Measurements from ENCODE around the gene BNIP1.

Gene BNIP1

GRCh38 chr5:173180331-173180730 is 36.0 kb downstream of the BNIP1 start:
- no peak for DNase-seq
- CTCF ChIA-PET: no interaction called here
- H3K27ac ChIP-seq (ENCODE audit: insufficient read depth in 1 of 2, low read depth in 1 of 2, low read length in 2 of 2, poor library complexity in 1 of 2, severe bottlenecking in 2 of 2): no peak overlapping the region

GRCh38 chr5:173187054-173187743 is 42.9 kb downstream of the BNIP1 start:
- POLR2A ChIA-PET: no interaction called here
- DNase-seq: peak; percentile 20 to 42 (median 34)
- no peaks in the 10 kb centered on the region for H3K36me3 ChIP-seq (ENCODE audit: control insufficient read depth in 4 of 4, insufficient read depth in 4 of 4, low read length in 3 of 4)
- no peak overlapping the region for H3K4me3 ChIP-seq (ENCODE audit: control insufficient read depth in 1 of 7, extremely low read depth in 1 of 7, insufficient read depth in 4 of 7, low read depth in 2 of 7, low read length in 6 of 7)
- H3K9me3 ChIP-seq (ENCODE audit: control extremely low read depth in 1 of 5, control insufficient read depth in 4 of 5, insufficient read depth in 2 of 5, low read depth in 1 of 5, low read length in 4 of 5): no peaks in the 10 kb centered on the region
- CTCF ChIA-PET: interaction anchor here (0.6 to 1.4 kb wide), 3 partner anchors 14 to 208 kb away, joined by 3 read pairs; no protein-coding TSS in a partner anchor
- 94% methylated on average over 11 of the region's 11 CpGs for whole genome bisulfite sequencing (ENCODE audit: insufficient coverage)
- H3K27me3 ChIP-seq (replicated peaks in 2 of 5; ENCODE audit: control insufficient read depth in 4 of 5, insufficient read depth in 5 of 5, low read length in 4 of 5): peaks cover 0 to 2% (median 0%) of the 10 kb centered on the region in 5 experiments
- H3K4me1 ChIP-seq (ENCODE audit: control extremely low read depth in 1 of 4, control insufficient read depth in 4 of 4, insufficient read depth in 4 of 4, low read length in 3 of 4): no peaks in the 10 kb centered on the region
- H3K27ac ChIP-seq (ENCODE audit: insufficient read depth in 1 of 2, low read depth in 1 of 2, low read length in 2 of 2, poor library complexity in 1 of 2, severe bottlenecking in 2 of 2): no peak overlapping the region

More at GRCh38 chr5:173180331-173180730, 36.0 kb downstream of the BNIP1 start:
- H3K4me1 ChIP-seq (ENCODE audit: control extremely low read depth in 1 of 4, control insufficient read depth in 4 of 4, insufficient read depth in 4 of 4, low read length in 3 of 4): no peaks in the 10 kb centered on the region
- H3K27me3 ChIP-seq (replicated peaks in 2 of 5; ENCODE audit: control insufficient read depth in 4 of 5, insufficient read depth in 5 of 5, low read length in 4 of 5): peaks cover 0 to 7% (median 0%) of the 10 kb centered on the region in 5 experiments
- H3K9me3 ChIP-seq (ENCODE audit: control extremely low read depth in 1 of 5, control insufficient read depth in 4 of 5, insufficient read depth in 2 of 5, low read depth in 1 of 5, low read length in 4 of 5): peaks cover 0 to 6% (median 0%) of the 10 kb centered on the region in 5 experiments
- POLR2A ChIA-PET: interaction anchor here (0.6 kb wide), 1 partner anchor 101 kb away, joined by 3 read pairs; no protein-coding TSS in a partner anchor
- no peak overlapping the region for H3K4me3 ChIP-seq (ENCODE audit: control insufficient read depth in 1 of 7, extremely low read depth in 1 of 7, insufficient read depth in 4 of 7, low read depth in 2 of 7, low read length in 6 of 7)
- 0% methylated on average over 2 of the region's 2 CpGs for WGBS (ENCODE audit: insufficient coverage)
- H3K36me3 ChIP-seq (ENCODE audit: control insufficient read depth in 4 of 4, insufficient read depth in 4 of 4, low read length in 3 of 4): no peaks in the 10 kb centered on the region

GRCh38 chr5:173188280-173188679 is 43.9 kb downstream of the BNIP1 start:
- H3K27ac ChIP-seq (ENCODE audit: insufficient read depth in 1 of 2, low read depth in 1 of 2, low read length in 2 of 2, poor library complexity in 1 of 2, severe bottlenecking in 2 of 2): no peak overlapping the region
- ChIA-PET CTCF (no interaction called here), POLR2A (no interaction called here)
- H3K9me3 ChIP-seq (ENCODE audit: control extremely low read depth in 1 of 5, control insufficient read depth in 4 of 5, insufficient read depth in 2 of 5, low read depth in 1 of 5, low read length in 4 of 5): no peaks in the 10 kb centered on the region
- 100% methylated on average over 1 of the region's 2 CpGs for WGBS (ENCODE audit: insufficient coverage)
- no peaks in the 10 kb centered on the region for H3K4me1 ChIP-seq (ENCODE audit: control extremely low read depth in 1 of 4, control insufficient read depth in 4 of 4, insufficient read depth in 4 of 4, low read length in 3 of 4)
- H3K36me3 ChIP-seq (ENCODE audit: control insufficient read depth in 4 of 4, insufficient read depth in 4 of 4, low read length in 3 of 4): no peaks in the 10 kb centered on the region
- DNase-seq: no peak
- H3K27me3 ChIP-seq (replicated peaks in 2 of 5; ENCODE audit: control insufficient read depth in 4 of 5, insufficient read depth in 5 of 5, low read length in 4 of 5): peaks cover 0 to 2% (median 0%) of the 10 kb centered on the region in 5 experiments
- no peak overlapping the region for H3K4me3 ChIP-seq (ENCODE audit: control insufficient read depth in 1 of 7, extremely low read depth in 1 of 7, insufficient read depth in 4 of 7, low read depth in 2 of 7, low read length in 6 of 7)

- H3K27me3 ChIP-seq (replicated peaks in 2 of 5; ENCODE audit: control insufficient read depth in 4 of 5, insufficient read depth in 5 of 5, low read length in 4 of 5): peaks cover 0 to 10% (median 0%) of the 10 kb centered on the region in 5 experiments
- WGBS (ENCODE audit: insufficient coverage): 94% methylated on average over 3 of the region's 4 CpGs
- ChIA-PET CTCF (no interaction called here), POLR2A (interaction anchor here (1.2 kb wide), 1 partner anchor 27 kb away, joined by 4 read pairs; no protein-coding TSS in a partner anchor)
- DNase-seq: no peak
- no peak overlapping the region for H3K4me3 ChIP-seq (ENCODE audit: control insufficient read depth in 1 of 7, extremely low read depth in 1 of 7, insufficient read depth in 4 of 7, low read depth in 2 of 7, low read length in 6 of 7)
- H3K9me3 ChIP-seq (ENCODE audit: control extremely low read depth in 1 of 5, control insufficient read depth in 4 of 5, insufficient read depth in 2 of 5, low read depth in 1 of 5, low read length in 4 of 5): no peaks in the 10 kb centered on the region
- H3K27ac ChIP-seq (ENCODE audit: insufficient read depth in 1 of 2, low read depth in 1 of 2, low read length in 2 of 2, poor library complexity in 1 of 2, severe bottlenecking in 2 of 2): no peak overlapping the region
- H3K4me1 ChIP-seq (ENCODE audit: control extremely low read depth in 1 of 4, control insufficient read depth in 4 of 4, insufficient read depth in 4 of 4, low read length in 3 of 4): no peaks in the 10 kb centered on the region
- no peaks in the 10 kb centered on the region for H3K36me3 ChIP-seq (ENCODE audit: control insufficient read depth in 4 of 4, insufficient read depth in 4 of 4, low read length in 3 of 4)
Observed at GRCh38 chr5:173191015-173191414, 46.7 kb downstream of the BNIP1 start.

- 89% methylated on average over 8 of the region's 8 CpGs for WGBS (ENCODE audit: insufficient coverage)
- no peak for DNase-seq
- no peaks in the 10 kb centered on the region for H3K36me3 ChIP-seq (ENCODE audit: control insufficient read depth in 4 of 4, insufficient read depth in 4 of 4, low read length in 3 of 4)
- H3K4me3 ChIP-seq (ENCODE audit: control insufficient read depth in 1 of 7, extremely low read depth in 1 of 7, insufficient read depth in 4 of 7, low read depth in 2 of 7, low read length in 6 of 7): no peak overlapping the region
- H3K4me1 ChIP-seq (ENCODE audit: control extremely low read depth in 1 of 4, control insufficient read depth in 4 of 4, insufficient read depth in 4 of 4, low read length in 3 of 4): no peaks in the 10 kb centered on the region
- H3K9me3 ChIP-seq (ENCODE audit: control extremely low read depth in 1 of 5, control insufficient read depth in 4 of 5, insufficient read depth in 2 of 5, low read depth in 1 of 5, low read length in 4 of 5): no peaks in the 10 kb centered on the region
- H3K27me3 ChIP-seq (replicated peaks in 2 of 5; ENCODE audit: control insufficient read depth in 4 of 5, insufficient read depth in 5 of 5, low read length in 4 of 5): peaks cover 0 to 13% (median 0%) of the 10 kb centered on the region in 5 experiments
- POLR2A ChIA-PET: interaction anchor here (1.2 kb wide), 1 partner anchor 26 kb away, joined by 4 read pairs; no protein-coding TSS in a partner anchor
- no peak overlapping the region for H3K27ac ChIP-seq (ENCODE audit: insufficient read depth in 1 of 2, low read depth in 1 of 2, low read length in 2 of 2, poor library complexity in 1 of 2, severe bottlenecking in 2 of 2)
- CTCF ChIA-PET: no interaction called here
Observed at GRCh38 chr5:173191561-173191960, 47.2 kb downstream of the BNIP1 start.

- ChIA-PET CTCF (interaction anchor here (1.0 to 1.3 kb wide), 2 partner anchors 11 to 27 kb away, joined by 3 read pairs; no protein-coding TSS in a partner anchor), POLR2A (no interaction called here)
- H3K4me1 ChIP-seq (ENCODE audit: control extremely low read depth in 1 of 4, control insufficient read depth in 4 of 4, insufficient read depth in 4 of 4, low read length in 3 of 4): no peaks in the 10 kb centered on the region
- H3K9me3 ChIP-seq (ENCODE audit: control extremely low read depth in 1 of 5, control insufficient read depth in 4 of 5, insufficient read depth in 2 of 5, low read depth in 1 of 5, low read length in 4 of 5): no peaks in the 10 kb centered on the region
- WGBS (ENCODE audit: insufficient coverage): 95% methylated on average over 7 of the region's 7 CpGs
- no peak overlapping the region for H3K4me3 ChIP-seq (ENCODE audit: control insufficient read depth in 1 of 7, extremely low read depth in 1 of 7, insufficient read depth in 4 of 7, low read depth in 2 of 7, low read length in 6 of 7)
- H3K27ac ChIP-seq (ENCODE audit: insufficient read depth in 1 of 2, low read depth in 1 of 2, low read length in 2 of 2, poor library complexity in 1 of 2, severe bottlenecking in 2 of 2): no peak overlapping the region
- DNase-seq: no peak
- H3K27me3 ChIP-seq (replicated peaks in 2 of 5; ENCODE audit: control insufficient read depth in 4 of 5, insufficient read depth in 5 of 5, low read length in 4 of 5): peaks cover 0 to 15% (median 0%) of the 10 kb centered on the region in 5 experiments
- H3K36me3 ChIP-seq (ENCODE audit: control insufficient read depth in 4 of 4, insufficient read depth in 4 of 4, low read length in 3 of 4): no peaks in the 10 kb centered on the region
Observed at GRCh38 chr5:173192561-173192960, 48.2 kb downstream of the BNIP1 start.

Measured in common myeloid progenitor, CD34-positive (primary cell).